Measurements from ENCODE around the gene PPFIA1. TPM values are rescaled to one million over a fixed set of nuclear protein-coding genes. Genes with fewer than 3 reads are reported as not detected.
"Not testable (repeated sequence)": the region's sequence is repeated elsewhere in the genome, so short reads cannot be mapped to it uniquely, and the experiment has no call there.

The PPFIA1 gene
- polyA plus RNA-seq, 2 donors = 13.0 to 14.8 TPM

GRCh38 chr11:70399681-70400112 is 129.2 kb downstream of the PPFIA1 start:
- 7 to 11% methylated on average over 16 of the region's 16 CpGs for WGBS, 2 donors
- H3K4me3 ChIP-seq (ENCODE audit: low read depth in 1 of 2, low read length in 2 of 2) = peak overlapping the region; percentile 82 to 95
- H3K9me3 ChIP-seq (ENCODE audit: control insufficient read depth in 2 of 2, insufficient read depth in 1 of 2, low read depth in 1 of 2, low read length in 1 of 2) = no peaks in the 10 kb centered on the region
- H3K4me1 ChIP-seq (ENCODE audit: control insufficient read depth in 2 of 2, insufficient read depth in 2 of 2, low read length in 1 of 2) = peaks cover 4 to 14% of the 10 kb centered on the region in 2 donors
- no peaks in the 10 kb centered on the region for H3K27me3 ChIP-seq (ENCODE audit: control insufficient read depth in 1 of 2, insufficient read depth in 2 of 2, low read length in 2 of 2)
- peak overlapping the region; percentile 90 to 94 for H3K27ac ChIP-seq (ENCODE audit: low read depth in 2 of 2, low read length in 1 of 2)
- no peaks in the 10 kb centered on the region for H3K36me3 ChIP-seq (ENCODE audit: control insufficient read depth in 2 of 2, insufficient read depth in 2 of 2, low read length in 1 of 2)

- Histone ChIP-seq H3K4me1 (ENCODE audit: control insufficient read depth in 2 of 2, insufficient read depth in 2 of 2, low read length in 1 of 2) (peaks cover 4 to 14% of the 10 kb centered on the region in 2 donors), H3K36me3 (ENCODE audit: control insufficient read depth in 2 of 2, insufficient read depth in 2 of 2, low read length in 1 of 2) (peaks cover 3% of the 10 kb centered on the region in 2 donors), H3K27ac (ENCODE audit: low read depth in 2 of 2, low read length in 1 of 2) (peak overlapping the region in 1 of 2 donors; percentile 90), H3K27me3 (ENCODE audit: control insufficient read depth in 1 of 2, insufficient read depth in 2 of 2, low read length in 2 of 2) (no peaks in the 10 kb centered on the region), H3K4me3 (ENCODE audit: low read depth in 1 of 2, low read length in 2 of 2) (peak overlapping the region in 1 of 2 donors; percentile 8), H3K9me3 (ENCODE audit: control insufficient read depth in 2 of 2, insufficient read depth in 1 of 2, low read depth in 1 of 2, low read length in 1 of 2) (no peaks in the 10 kb centered on the region)
- 84 to 88% methylated on average over 8 of the region's 8 CpGs for WGBS, 2 donors
These were observed 130.2 kb downstream of the PPFIA1 start for GRCh38 chr11:70400643-70401042.

- peaks cover 4 to 8% of the 10 kb centered on the region in 2 donors for H3K36me3 ChIP-seq (ENCODE audit: control insufficient read depth in 2 of 2, insufficient read depth in 2 of 2, low read length in 1 of 2)
- H3K9me3 ChIP-seq (ENCODE audit: control insufficient read depth in 2 of 2, insufficient read depth in 1 of 2, low read depth in 1 of 2, low read length in 1 of 2) = no peaks in the 10 kb centered on the region
- no peak overlapping the region for H3K27ac ChIP-seq (ENCODE audit: low read depth in 2 of 2, low read length in 1 of 2)
- H3K4me1 ChIP-seq (ENCODE audit: control insufficient read depth in 2 of 2, insufficient read depth in 2 of 2, low read length in 1 of 2) = peaks cover 4 to 14% of the 10 kb centered on the region in 2 donors
- H3K27me3 ChIP-seq (ENCODE audit: control insufficient read depth in 1 of 2, insufficient read depth in 2 of 2, low read length in 2 of 2) = no peaks in the 10 kb centered on the region
- H3K4me3 ChIP-seq (ENCODE audit: low read depth in 1 of 2, low read length in 2 of 2) = no peak overlapping the region
- WGBS, 2 donors = 81 to 83% methylated on average over 10 of the region's 10 CpGs
These were observed 131.5 kb downstream of the PPFIA1 start for GRCh38 chr11:70402016-70402415.

DNA sequence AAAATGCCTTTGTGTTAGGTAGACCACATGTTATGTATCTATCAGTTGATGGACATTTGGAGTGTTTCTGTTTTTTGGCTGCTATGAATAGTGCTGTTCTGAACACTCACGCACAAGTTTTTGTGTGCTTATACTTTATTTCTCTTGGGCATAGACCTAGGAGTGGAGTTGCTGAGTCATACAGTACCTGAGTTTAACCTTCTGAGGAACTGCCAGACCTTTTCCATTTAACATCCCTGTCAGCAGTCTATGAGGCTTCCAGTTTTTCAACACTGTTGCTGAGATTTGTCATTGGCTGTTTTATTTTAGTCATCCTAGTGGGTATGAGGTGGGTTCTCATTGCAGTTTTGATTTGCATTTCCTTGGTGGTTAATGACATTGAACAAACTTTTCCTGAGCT is 132.2 kb downstream of the PPFIA1 start:
- peaks cover 4 to 12% of the 10 kb centered on the region in 2 donors for H3K36me3 ChIP-seq (ENCODE audit: control insufficient read depth in 2 of 2, insufficient read depth in 2 of 2, low read length in 1 of 2)
- peaks cover 4 to 14% of the 10 kb centered on the region in 2 donors for H3K4me1 ChIP-seq (ENCODE audit: control insufficient read depth in 2 of 2, insufficient read depth in 2 of 2, low read length in 1 of 2)
- H3K27me3 ChIP-seq (ENCODE audit: control insufficient read depth in 1 of 2, insufficient read depth in 2 of 2, low read length in 2 of 2) = no peaks in the 10 kb centered on the region
- 38 to 48% methylated on average over 1 of the region's 1 CpG for WGBS, 2 donors
- no peak overlapping the region for H3K27ac ChIP-seq (ENCODE audit: low read depth in 2 of 2, low read length in 1 of 2)
- H3K4me3 ChIP-seq (ENCODE audit: low read depth in 1 of 2, low read length in 2 of 2) = no peak overlapping the region
- no peaks in the 10 kb centered on the region for H3K9me3 ChIP-seq (ENCODE audit: control insufficient read depth in 2 of 2, insufficient read depth in 1 of 2, low read depth in 1 of 2, low read length in 1 of 2)

GRCh38 chr11:70404244-70404643 is 133.8 kb downstream of the PPFIA1 start:
- Histone ChIP-seq H3K4me3 (ENCODE audit: low read depth in 1 of 2, low read length in 2 of 2) (no peak overlapping the region), H3K9me3 (ENCODE audit: control insufficient read depth in 2 of 2, insufficient read depth in 1 of 2, low read depth in 1 of 2, low read length in 1 of 2) (no peaks in the 10 kb centered on the region), H3K4me1 (ENCODE audit: control insufficient read depth in 2 of 2, insufficient read depth in 2 of 2, low read length in 1 of 2) (peaks cover 4 to 14% of the 10 kb centered on the region in 2 donors), H3K36me3 (ENCODE audit: control insufficient read depth in 2 of 2, insufficient read depth in 2 of 2, low read length in 1 of 2) (peaks cover 11 to 17% of the 10 kb centered on the region in 2 donors), H3K27ac (ENCODE audit: low read depth in 2 of 2, low read length in 1 of 2) (no peak overlapping the region), H3K27me3 (ENCODE audit: control insufficient read depth in 1 of 2, insufficient read depth in 2 of 2, low read length in 2 of 2) (no peaks in the 10 kb centered on the region)
- WGBS, 2 donors = 85 to 90% methylated on average over 11 of the region's 11 CpGs

GRCh38 chr11:70405679-70406395 is 135.3 kb downstream of the PPFIA1 start:
- WGBS, 2 donors = 88 to 93% methylated on average over 20 of the region's 20 CpGs
- Histone ChIP-seq H3K4me3 (ENCODE audit: low read depth in 1 of 2, low read length in 2 of 2) (no peak overlapping the region), H3K9me3 (ENCODE audit: control insufficient read depth in 2 of 2, insufficient read depth in 1 of 2, low read depth in 1 of 2, low read length in 1 of 2) (no peaks in the 10 kb centered on the region), H3K27ac (ENCODE audit: low read depth in 2 of 2, low read length in 1 of 2) (no peak overlapping the region), H3K36me3 (ENCODE audit: control insufficient read depth in 2 of 2, insufficient read depth in 2 of 2, low read length in 1 of 2) (peaks cover 17 to 32% of the 10 kb centered on the region in 2 donors), H3K4me1 (ENCODE audit: control insufficient read depth in 2 of 2, insufficient read depth in 2 of 2, low read length in 1 of 2) (peaks cover 0 to 3% of the 10 kb centered on the region in 2 donors), H3K27me3 (ENCODE audit: control insufficient read depth in 1 of 2, insufficient read depth in 2 of 2, low read length in 2 of 2) (no peaks in the 10 kb centered on the region)

GRCh38 chr11:70407121-70407520 is 136.6 kb downstream of the PPFIA1 start:
- no peaks in the 10 kb centered on the region for H3K9me3 ChIP-seq (ENCODE audit: control insufficient read depth in 2 of 2, insufficient read depth in 1 of 2, low read depth in 1 of 2, low read length in 1 of 2)
- no peak overlapping the region for H3K27ac ChIP-seq (ENCODE audit: low read depth in 2 of 2, low read length in 1 of 2)
- peaks cover 0 to 2% of the 10 kb centered on the region in 2 donors for H3K4me1 ChIP-seq (ENCODE audit: control insufficient read depth in 2 of 2, insufficient read depth in 2 of 2, low read length in 1 of 2)
- no peaks in the 10 kb centered on the region for H3K27me3 ChIP-seq (ENCODE audit: control insufficient read depth in 1 of 2, insufficient read depth in 2 of 2, low read length in 2 of 2)
- H3K36me3 ChIP-seq (ENCODE audit: control insufficient read depth in 2 of 2, insufficient read depth in 2 of 2, low read length in 1 of 2) = peaks cover 26 to 44% of the 10 kb centered on the region in 2 donors
- 87 to 94% methylated on average over 13 of the region's 13 CpGs for WGBS, 2 donors
- H3K4me3 ChIP-seq (ENCODE audit: low read depth in 1 of 2, low read length in 2 of 2) = no peak overlapping the region

- Histone ChIP-seq H3K4me3 (ENCODE audit: low read depth in 1 of 2, low read length in 2 of 2) (no peak overlapping the region), H3K9me3 (ENCODE audit: control insufficient read depth in 2 of 2, insufficient read depth in 1 of 2, low read depth in 1 of 2, low read length in 1 of 2) (no peaks in the 10 kb centered on the region), H3K27ac (ENCODE audit: low read depth in 2 of 2, low read length in 1 of 2) (no peak overlapping the region), H3K36me3 (ENCODE audit: control insufficient read depth in 2 of 2, insufficient read depth in 2 of 2, low read length in 1 of 2) (peaks cover 30 to 49% of the 10 kb centered on the region in 2 donors), H3K27me3 (ENCODE audit: control insufficient read depth in 1 of 2, insufficient read depth in 2 of 2, low read length in 2 of 2) (no peaks in the 10 kb centered on the region), H3K4me1 (ENCODE audit: control insufficient read depth in 2 of 2, insufficient read depth in 2 of 2, low read length in 1 of 2) (no peaks in the 10 kb centered on the region)
- WGBS, 2 donors = 93 to 94% methylated on average over 6 of the region's 6 CpGs
These were observed 137.3 kb downstream of the PPFIA1 start for GRCh38 chr11:70407814-70408213.

GRCh38 chr11:70408326-70408725 is 137.8 kb downstream of the PPFIA1 start:
- peaks cover 31 to 54% of the 10 kb centered on the region in 2 donors for H3K36me3 ChIP-seq (ENCODE audit: control insufficient read depth in 2 of 2, insufficient read depth in 2 of 2, low read length in 1 of 2)
- not testable (repeated sequence) for H3K4me3 ChIP-seq (ENCODE audit: low read depth in 1 of 2, low read length in 2 of 2); H3K4me1 ChIP-seq (ENCODE audit: control insufficient read depth in 2 of 2, insufficient read depth in 2 of 2, low read length in 1 of 2); H3K9me3 ChIP-seq (ENCODE audit: control insufficient read depth in 2 of 2, insufficient read depth in 1 of 2, low read depth in 1 of 2, low read length in 1 of 2); H3K27ac ChIP-seq (ENCODE audit: low read depth in 2 of 2, low read length in 1 of 2); H3K27me3 ChIP-seq (ENCODE audit: control insufficient read depth in 1 of 2, insufficient read depth in 2 of 2, low read length in 2 of 2)
- 89 to 97% methylated on average over 4 of the region's 4 CpGs for WGBS, 2 donors

DNA sequence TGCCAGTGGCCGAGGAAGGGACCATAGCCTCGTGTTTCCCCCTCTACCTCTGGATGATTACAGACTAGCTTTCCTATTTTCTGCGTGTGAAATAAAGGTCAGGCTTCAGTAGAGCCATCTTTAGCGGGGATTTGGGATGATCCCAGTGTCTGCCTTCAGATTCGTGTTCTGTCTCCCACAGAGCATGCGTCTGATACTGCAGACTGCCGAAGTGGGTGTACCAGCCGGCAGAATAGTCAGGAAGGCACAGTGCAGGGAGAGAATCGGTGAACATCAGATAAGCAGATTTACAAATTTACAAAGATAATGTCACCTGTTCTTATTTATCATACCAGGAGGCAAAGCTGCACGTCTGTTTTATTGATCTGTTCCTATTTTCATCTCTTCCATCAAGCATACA is 138.9 kb downstream of the PPFIA1 start:
- H3K4me3 ChIP-seq (ENCODE audit: low read depth in 1 of 2, low read length in 2 of 2) = no peak overlapping the region
- no peaks in the 10 kb centered on the region for H3K4me1 ChIP-seq (ENCODE audit: control insufficient read depth in 2 of 2, insufficient read depth in 2 of 2, low read length in 1 of 2)
- no peaks in the 10 kb centered on the region for H3K9me3 ChIP-seq (ENCODE audit: control insufficient read depth in 2 of 2, insufficient read depth in 1 of 2, low read depth in 1 of 2, low read length in 1 of 2)
- no peaks in the 10 kb centered on the region for H3K27me3 ChIP-seq (ENCODE audit: control insufficient read depth in 1 of 2, insufficient read depth in 2 of 2, low read length in 2 of 2)
- H3K36me3 ChIP-seq (ENCODE audit: control insufficient read depth in 2 of 2, insufficient read depth in 2 of 2, low read length in 1 of 2) = peaks cover 34 to 58% of the 10 kb centered on the region in 2 donors
- no peak overlapping the region for H3K27ac ChIP-seq (ENCODE audit: low read depth in 2 of 2, low read length in 1 of 2)
- WGBS, 2 donors = 89 to 90% methylated on average over 10 of the region's 10 CpGs
